ENCODE data around the gene KCNA2.

DNA sequence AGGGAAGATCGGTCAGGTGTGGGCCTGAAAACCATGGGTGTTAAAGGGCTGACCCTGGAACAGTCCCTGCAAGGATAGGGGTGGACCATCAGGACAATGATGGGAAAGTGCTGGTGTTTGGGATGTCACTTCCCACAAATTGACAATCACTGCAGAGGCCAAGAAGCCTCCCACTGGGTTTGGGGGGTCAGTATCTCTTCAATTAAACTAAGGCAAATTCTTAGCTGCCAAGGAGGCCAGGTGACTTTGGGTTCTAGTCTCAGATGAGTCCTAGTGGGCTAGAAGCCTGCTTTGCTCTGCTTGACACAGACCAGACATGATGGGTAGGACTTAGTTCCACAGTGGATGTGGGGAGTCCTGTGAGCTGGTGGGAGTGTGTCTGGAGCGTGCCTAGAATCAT lies 29.3 kb upstream of the KCNA2 start:
- no peak for TF ChIP-seq ZNF660 (tag by site-specific recombination; IDR thresholded peaks at IDR 0.05)
- TF ChIP-seq ZNF335 (tag by site-specific recombination; conservative IDR thresholded peaks at IDR 0.05), result no peak
- TF ChIP-seq, protein P1, sequence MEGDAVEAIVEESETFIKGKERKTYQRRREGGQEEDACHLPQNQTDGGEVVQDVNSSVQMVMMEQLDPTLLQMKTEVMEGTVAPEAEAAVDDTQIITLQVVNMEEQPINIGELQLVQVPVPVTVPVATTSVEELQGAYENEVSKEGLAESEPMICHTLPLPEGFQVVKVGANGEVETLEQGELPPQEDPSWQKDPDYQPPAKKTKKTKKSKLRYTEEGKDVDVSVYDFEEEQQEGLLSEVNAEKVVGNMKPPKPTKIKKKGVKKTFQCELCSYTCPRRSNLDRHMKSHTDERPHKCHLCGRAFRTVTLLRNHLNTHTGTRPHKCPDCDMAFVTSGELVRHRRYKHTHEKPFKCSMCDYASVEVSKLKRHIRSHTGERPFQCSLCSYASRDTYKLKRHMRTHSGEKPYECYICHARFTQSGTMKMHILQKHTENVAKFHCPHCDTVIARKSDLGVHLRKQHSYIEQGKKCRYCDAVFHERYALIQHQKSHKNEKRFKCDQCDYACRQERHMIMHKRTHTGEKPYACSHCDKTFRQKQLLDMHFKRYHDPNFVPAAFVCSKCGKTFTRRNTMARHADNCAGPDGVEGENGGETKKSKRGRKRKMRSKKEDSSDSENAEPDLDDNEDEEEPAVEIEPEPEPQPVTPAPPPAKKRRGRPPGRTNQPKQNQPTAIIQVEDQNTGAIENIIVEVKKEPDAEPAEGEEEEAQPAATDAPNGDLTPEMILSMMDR (tag by site-specific recombination; IDR thresholded peaks at IDR 0.05), result no peak
- TF ChIP-seq, protein P2, sequence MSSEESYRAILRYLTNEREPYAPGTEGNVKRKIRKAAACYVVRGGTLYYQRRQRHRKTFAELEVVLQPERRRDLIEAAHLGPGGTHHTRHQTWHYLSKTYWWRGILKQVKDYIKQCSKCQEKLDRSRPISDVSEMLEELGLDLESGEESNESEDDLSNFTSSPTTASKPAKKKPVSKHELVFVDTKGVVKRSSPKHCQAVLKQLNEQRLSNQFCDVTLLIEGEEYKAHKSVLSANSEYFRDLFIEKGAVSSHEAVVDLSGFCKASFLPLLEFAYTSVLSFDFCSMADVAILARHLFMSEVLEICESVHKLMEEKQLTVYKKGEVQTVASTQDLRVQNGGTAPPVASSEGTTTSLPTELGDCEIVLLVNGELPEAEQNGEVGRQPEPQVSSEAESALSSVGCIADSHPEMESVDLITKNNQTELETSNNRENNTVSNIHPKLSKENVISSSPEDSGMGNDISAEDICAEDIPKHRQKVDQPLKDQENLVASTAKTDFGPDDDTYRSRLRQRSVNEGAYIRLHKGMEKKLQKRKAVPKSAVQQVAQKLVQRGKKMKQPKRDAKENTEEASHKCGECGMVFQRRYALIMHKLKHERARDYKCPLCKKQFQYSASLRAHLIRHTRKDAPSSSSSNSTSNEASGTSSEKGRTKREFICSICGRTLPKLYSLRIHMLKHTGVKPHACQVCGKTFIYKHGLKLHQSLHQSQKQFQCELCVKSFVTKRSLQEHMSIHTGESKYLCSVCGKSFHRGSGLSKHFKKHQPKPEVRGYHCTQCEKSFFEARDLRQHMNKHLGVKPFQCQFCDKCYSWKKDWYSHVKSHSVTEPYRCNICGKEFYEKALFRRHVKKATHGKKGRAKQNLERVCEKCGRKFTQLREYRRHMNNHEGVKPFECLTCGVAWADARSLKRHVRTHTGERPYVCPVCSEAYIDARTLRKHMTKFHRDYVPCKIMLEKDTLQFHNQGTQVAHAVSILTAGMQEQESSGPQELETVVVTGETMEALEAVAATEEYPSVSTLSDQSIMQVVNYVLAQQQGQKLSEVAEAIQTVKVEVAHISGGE (tag by site-specific recombination; conservative IDR thresholded peaks at IDR 0.05; ENCODE audit: low read depth), result no peak
- TF ChIP-seq, protein P3, sequence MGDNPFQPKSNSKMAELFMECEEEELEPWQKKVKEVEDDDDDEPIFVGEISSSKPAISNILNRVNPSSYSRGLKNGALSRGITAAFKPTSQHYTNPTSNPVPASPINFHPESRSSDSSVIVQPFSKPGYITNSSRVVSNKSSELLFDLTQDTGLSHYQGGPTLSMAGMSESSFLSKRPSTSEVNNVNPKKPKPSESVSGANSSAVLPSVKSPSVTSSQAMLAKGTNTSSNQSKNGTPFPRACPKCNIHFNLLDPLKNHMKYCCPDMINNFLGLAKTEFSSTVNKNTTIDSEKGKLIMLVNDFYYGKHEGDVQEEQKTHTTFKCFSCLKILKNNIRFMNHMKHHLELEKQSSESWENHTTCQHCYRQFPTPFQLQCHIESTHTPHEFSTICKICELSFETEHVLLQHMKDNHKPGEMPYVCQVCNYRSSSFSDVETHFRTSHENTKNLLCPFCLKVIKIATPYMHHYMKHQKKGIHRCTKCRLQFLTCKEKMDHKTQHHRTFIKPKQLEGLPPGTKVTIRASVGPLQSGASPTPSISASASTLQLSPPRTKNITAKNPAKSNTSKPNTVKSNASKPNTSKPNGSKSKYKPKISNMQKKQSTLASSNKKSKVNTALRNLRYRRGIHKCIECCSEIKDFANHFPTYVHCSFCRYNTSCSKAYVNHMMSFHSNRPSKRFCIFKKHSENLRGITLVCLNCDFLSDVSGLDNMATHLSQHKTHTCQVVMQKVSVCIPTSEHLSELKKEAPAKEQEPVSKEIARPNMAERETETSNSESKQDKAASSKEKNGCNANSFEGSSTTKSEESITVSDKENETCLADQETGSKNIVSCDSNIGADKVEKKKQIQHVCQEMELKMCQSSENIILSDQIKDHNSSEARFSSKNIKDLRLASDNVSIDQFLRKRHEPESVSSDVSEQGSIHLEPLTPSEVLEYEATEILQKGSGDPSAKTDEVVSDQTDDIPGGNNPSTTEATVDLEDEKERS (tag by site-specific recombination; IDR thresholded peaks at IDR 0.05), result no peak
- TF ChIP-seq ZNF785 (tag by site-specific recombination; IDR thresholded peaks at IDR 0.05), result no peak
- TF ChIP-seq IKZF3 (tag by site-specific recombination; IDR thresholded peaks at IDR 0.05), result no peak
- TF ChIP-seq, protein P4, sequence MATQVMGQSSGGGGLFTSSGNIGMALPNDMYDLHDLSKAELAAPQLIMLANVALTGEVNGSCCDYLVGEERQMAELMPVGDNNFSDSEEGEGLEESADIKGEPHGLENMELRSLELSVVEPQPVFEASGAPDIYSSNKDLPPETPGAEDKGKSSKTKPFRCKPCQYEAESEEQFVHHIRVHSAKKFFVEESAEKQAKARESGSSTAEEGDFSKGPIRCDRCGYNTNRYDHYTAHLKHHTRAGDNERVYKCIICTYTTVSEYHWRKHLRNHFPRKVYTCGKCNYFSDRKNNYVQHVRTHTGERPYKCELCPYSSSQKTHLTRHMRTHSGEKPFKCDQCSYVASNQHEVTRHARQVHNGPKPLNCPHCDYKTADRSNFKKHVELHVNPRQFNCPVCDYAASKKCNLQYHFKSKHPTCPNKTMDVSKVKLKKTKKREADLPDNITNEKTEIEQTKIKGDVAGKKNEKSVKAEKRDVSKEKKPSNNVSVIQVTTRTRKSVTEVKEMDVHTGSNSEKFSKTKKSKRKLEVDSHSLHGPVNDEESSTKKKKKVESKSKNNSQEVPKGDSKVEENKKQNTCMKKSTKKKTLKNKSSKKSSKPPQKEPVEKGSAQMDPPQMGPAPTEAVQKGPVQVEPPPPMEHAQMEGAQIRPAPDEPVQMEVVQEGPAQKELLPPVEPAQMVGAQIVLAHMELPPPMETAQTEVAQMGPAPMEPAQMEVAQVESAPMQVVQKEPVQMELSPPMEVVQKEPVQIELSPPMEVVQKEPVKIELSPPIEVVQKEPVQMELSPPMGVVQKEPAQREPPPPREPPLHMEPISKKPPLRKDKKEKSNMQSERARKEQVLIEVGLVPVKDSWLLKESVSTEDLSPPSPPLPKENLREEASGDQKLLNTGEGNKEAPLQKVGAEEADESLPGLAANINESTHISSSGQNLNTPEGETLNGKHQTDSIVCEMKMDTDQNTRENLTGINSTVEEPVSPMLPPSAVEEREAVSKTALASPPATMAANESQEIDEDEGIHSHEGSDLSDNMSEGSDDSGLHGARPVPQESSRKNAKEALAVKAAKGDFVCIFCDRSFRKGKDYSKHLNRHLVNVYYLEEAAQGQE (tag by site-specific recombination; IDR thresholded peaks at IDR 0.05), result no peak
- TF ChIP-seq, protein P5, sequence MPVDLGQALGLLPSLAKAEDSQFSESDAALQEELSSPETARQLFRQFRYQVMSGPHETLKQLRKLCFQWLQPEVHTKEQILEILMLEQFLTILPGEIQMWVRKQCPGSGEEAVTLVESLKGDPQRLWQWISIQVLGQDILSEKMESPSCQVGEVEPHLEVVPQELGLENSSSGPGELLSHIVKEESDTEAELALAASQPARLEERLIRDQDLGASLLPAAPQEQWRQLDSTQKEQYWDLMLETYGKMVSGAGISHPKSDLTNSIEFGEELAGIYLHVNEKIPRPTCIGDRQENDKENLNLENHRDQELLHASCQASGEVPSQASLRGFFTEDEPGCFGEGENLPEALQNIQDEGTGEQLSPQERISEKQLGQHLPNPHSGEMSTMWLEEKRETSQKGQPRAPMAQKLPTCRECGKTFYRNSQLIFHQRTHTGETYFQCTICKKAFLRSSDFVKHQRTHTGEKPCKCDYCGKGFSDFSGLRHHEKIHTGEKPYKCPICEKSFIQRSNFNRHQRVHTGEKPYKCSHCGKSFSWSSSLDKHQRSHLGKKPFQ (tag by site-specific recombination; IDR thresholded peaks at IDR 0.05), result no peak
